Measurements from ENCODE around the gene THOC2. TPM values are rescaled to one million over a fixed set of nuclear protein-coding genes. Genes with fewer than 3 reads are reported as not detected.
"Not testable (repeated sequence)": the region's sequence is repeated elsewhere in the genome, so short reads cannot be mapped to it uniquely, and the experiment has no call there.

THOC2 gene
- total and polyA plus RNA-seq, 2 donors (not counting 1 experiment from before 2014, with no cell fraction given), result 34.7 to 113 TPM

GRCh38 chrX:123759849-123760248 is 27.0 kb upstream of the THOC2 start:
- H3K4me3 Mint-ChIP-seq; H2AFZ ChIP-seq (ENCODE audit: insufficient read depth, low read depth, low read length, poor library complexity, severe bottlenecking); DNase-seq; H3K27ac ChIP-seq (ENCODE audit: low read length in 2 of 2); H3K27ac Mint-ChIP-seq; H3K79me2 ChIP-seq (ENCODE audit: control insufficient read depth, insufficient read depth, low read length); H3K9me3 Mint-ChIP-seq (ENCODE audit: insufficient read depth); H3K27me3 ChIP-seq (replicated peaks in 1 of 4; ENCODE audit: control extremely low read depth in 1 of 4, control insufficient read depth in 3 of 4, insufficient read depth in 4 of 4, low read length in 3 of 4); H3K4me2 ChIP-seq (replicated peaks; ENCODE audit: low read depth, low read length, poor library complexity, severe bottlenecking); ATAC-seq (ENCODE audit: low read depth); H3K9ac ChIP-seq (ENCODE audit: low read length); H4K20me1 ChIP-seq (ENCODE audit: control insufficient read depth, insufficient read depth, low read length, poor library complexity, severe bottlenecking); H3K4me1 ChIP-seq (ENCODE audit: control insufficient read depth in 2 of 2, insufficient read depth in 2 of 2, low read length in 2 of 2); H3K4me3 ChIP-seq (ENCODE audit: control extremely low read depth in 1 of 5, extremely low read depth in 1 of 5, insufficient read depth in 1 of 5, low read depth in 2 of 5, low read length in 4 of 5); H3K27me3 Mint-ChIP-seq; POLR2A ChIA-PET; intact Hi-C loops (cut with micrococcal nuclease); H3K4me1 Mint-ChIP-seq; H3K9me3 ChIP-seq (ENCODE audit: control extremely low read depth in 1 of 3, control insufficient read depth in 2 of 3, insufficient read depth in 1 of 3, low read length in 2 of 3); H3K36me3 ChIP-seq (replicated peaks in 1 of 2; ENCODE audit: control extremely low read depth in 1 of 2, control insufficient read depth in 1 of 2, extremely low read depth in 1 of 2, insufficient read depth in 2 of 2, low read length in 1 of 2): not testable (repeated sequence)
- CTCF ChIA-PET, result interaction anchor here (0.5 kb wide), 1 partner anchor 24 kb away, joined by 4 read pairs; no protein-coding TSS in a partner anchor
- no CpG with 5 or more reads among the region's 3 CpGs for WGBS (ENCODE audit: insufficient coverage)

DNA sequence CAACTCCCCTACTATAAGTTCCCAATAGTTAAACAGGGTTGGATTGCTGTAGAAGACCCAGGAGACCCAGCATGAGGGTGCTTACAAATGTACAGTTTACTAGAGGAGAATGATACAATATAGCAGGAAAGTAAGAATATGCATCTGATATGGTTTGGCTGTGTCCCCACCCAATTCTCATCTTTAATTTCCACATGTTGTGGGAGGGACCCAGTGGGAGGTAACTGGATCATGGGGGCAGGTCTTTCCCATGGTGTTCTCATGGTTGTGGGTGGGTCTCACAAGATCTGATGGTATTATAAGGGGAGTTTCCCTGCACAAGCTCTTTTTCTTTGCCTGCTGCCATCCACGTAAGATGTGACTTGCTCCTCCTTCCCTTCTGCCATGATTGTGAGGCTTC is 24.9 kb upstream of the THOC2 start:
- H3K9ac ChIP-seq (ENCODE audit: low read length); H3K27ac ChIP-seq (ENCODE audit: low read length in 2 of 2); H3K9me3 Mint-ChIP-seq (ENCODE audit: insufficient read depth); DNase-seq; H2AFZ ChIP-seq (ENCODE audit: insufficient read depth, low read depth, low read length, poor library complexity, severe bottlenecking); H3K27me3 ChIP-seq (replicated peaks in 1 of 4; ENCODE audit: control extremely low read depth in 1 of 4, control insufficient read depth in 3 of 4, insufficient read depth in 4 of 4, low read length in 3 of 4); H3K4me1 Mint-ChIP-seq; ATAC-seq (ENCODE audit: low read depth); H4K20me1 ChIP-seq (ENCODE audit: control insufficient read depth, insufficient read depth, low read length, poor library complexity, severe bottlenecking); H3K79me2 ChIP-seq (ENCODE audit: control insufficient read depth, insufficient read depth, low read length); H3K9me3 ChIP-seq (ENCODE audit: control extremely low read depth in 1 of 3, control insufficient read depth in 2 of 3, insufficient read depth in 1 of 3, low read length in 2 of 3); intact Hi-C loops (cut with micrococcal nuclease); H3K4me3 ChIP-seq (ENCODE audit: control extremely low read depth in 1 of 5, extremely low read depth in 1 of 5, insufficient read depth in 1 of 5, low read depth in 2 of 5, low read length in 4 of 5); H3K4me1 ChIP-seq (ENCODE audit: control insufficient read depth in 2 of 2, insufficient read depth in 2 of 2, low read length in 2 of 2); POLR2A ChIA-PET; CTCF ChIA-PET; H3K36me3 ChIP-seq (replicated peaks in 1 of 2; ENCODE audit: control extremely low read depth in 1 of 2, control insufficient read depth in 1 of 2, extremely low read depth in 1 of 2, insufficient read depth in 2 of 2, low read length in 1 of 2); H3K27ac Mint-ChIP-seq; H3K27me3 Mint-ChIP-seq; H3K4me3 Mint-ChIP-seq; H3K4me2 ChIP-seq (replicated peaks; ENCODE audit: low read depth, low read length, poor library complexity, severe bottlenecking): not testable (repeated sequence)
- WGBS (ENCODE audit: insufficient coverage), result no CpG with 5 or more reads among the region's 1 CpG

GRCh38 chrX:123756320-123756719 is 23.5 kb upstream of the THOC2 start:
- no peak overlapping the region for H3K4me2 ChIP-seq (replicated peaks; ENCODE audit: low read depth, low read length, poor library complexity, severe bottlenecking)
- DNase-seq (no peak), ATAC-seq (ENCODE audit: low read depth) (no peak)
- ChIA-PET POLR2A (no interaction called here), CTCF (interaction anchor here (0.6 kb wide), 1 partner anchor 60 kb away, joined by 4 read pairs; no protein-coding TSS in a partner anchor)
- no peak overlapping the region for H2AFZ ChIP-seq (ENCODE audit: insufficient read depth, low read depth, low read length, poor library complexity, severe bottlenecking)
- no peak for TF ChIP-seq EZH2 (IDR thresholded peaks at IDR 0.05; ENCODE audit: borderline replicate concordance, insufficient read depth, low read depth, low read length, poor library complexity, severe bottlenecking)
- TF ChIP-seq, protein P1, sequence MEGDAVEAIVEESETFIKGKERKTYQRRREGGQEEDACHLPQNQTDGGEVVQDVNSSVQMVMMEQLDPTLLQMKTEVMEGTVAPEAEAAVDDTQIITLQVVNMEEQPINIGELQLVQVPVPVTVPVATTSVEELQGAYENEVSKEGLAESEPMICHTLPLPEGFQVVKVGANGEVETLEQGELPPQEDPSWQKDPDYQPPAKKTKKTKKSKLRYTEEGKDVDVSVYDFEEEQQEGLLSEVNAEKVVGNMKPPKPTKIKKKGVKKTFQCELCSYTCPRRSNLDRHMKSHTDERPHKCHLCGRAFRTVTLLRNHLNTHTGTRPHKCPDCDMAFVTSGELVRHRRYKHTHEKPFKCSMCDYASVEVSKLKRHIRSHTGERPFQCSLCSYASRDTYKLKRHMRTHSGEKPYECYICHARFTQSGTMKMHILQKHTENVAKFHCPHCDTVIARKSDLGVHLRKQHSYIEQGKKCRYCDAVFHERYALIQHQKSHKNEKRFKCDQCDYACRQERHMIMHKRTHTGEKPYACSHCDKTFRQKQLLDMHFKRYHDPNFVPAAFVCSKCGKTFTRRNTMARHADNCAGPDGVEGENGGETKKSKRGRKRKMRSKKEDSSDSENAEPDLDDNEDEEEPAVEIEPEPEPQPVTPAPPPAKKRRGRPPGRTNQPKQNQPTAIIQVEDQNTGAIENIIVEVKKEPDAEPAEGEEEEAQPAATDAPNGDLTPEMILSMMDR (IDR thresholded peaks at IDR 0.05), result no peak
- Mint-ChIP-seq H3K4me3 (no peak overlapping the region), H3K9me3 (ENCODE audit: insufficient read depth) (no peaks in the 10 kb centered on the region), H3K27me3 (no peaks in the 10 kb centered on the region), H3K27ac (no peak overlapping the region), H3K4me1 (peaks cover 2% of the 10 kb centered on the region)
- peaks cover 0 to 4% (median 0%) of the 10 kb centered on the region in 3 donors for H3K9me3 ChIP-seq (ENCODE audit: control extremely low read depth in 1 of 3, control insufficient read depth in 2 of 3, insufficient read depth in 1 of 3, low read length in 2 of 3)
- H3K9ac ChIP-seq (ENCODE audit: low read length), result no peak overlapping the region
- no peak overlapping the region for H3K4me3 ChIP-seq (ENCODE audit: control extremely low read depth in 1 of 5, extremely low read depth in 1 of 5, insufficient read depth in 1 of 5, low read depth in 2 of 5, low read length in 4 of 5)
- intact Hi-C loops (cut with micrococcal nuclease), result no loop called here
- H3K27me3 ChIP-seq (replicated peaks in 1 of 4; ENCODE audit: control extremely low read depth in 1 of 4, control insufficient read depth in 3 of 4, insufficient read depth in 4 of 4, low read length in 3 of 4), result no peaks in the 10 kb centered on the region
- no peak overlapping the region for H3K27ac ChIP-seq (ENCODE audit: low read length in 2 of 2)
- no peaks in the 10 kb centered on the region for H4K20me1 ChIP-seq (ENCODE audit: control insufficient read depth, insufficient read depth, low read length, poor library complexity, severe bottlenecking)
- H3K36me3 ChIP-seq (replicated peaks in 1 of 2; ENCODE audit: control extremely low read depth in 1 of 2, control insufficient read depth in 1 of 2, extremely low read depth in 1 of 2, insufficient read depth in 2 of 2, low read length in 1 of 2), result no peaks in the 10 kb centered on the region
- no peaks in the 10 kb centered on the region for H3K79me2 ChIP-seq (ENCODE audit: control insufficient read depth, insufficient read depth, low read length)
- no peaks in the 10 kb centered on the region for H3K4me1 ChIP-seq (ENCODE audit: control insufficient read depth in 2 of 2, insufficient read depth in 2 of 2, low read length in 2 of 2)

Data from B cell (primary cell).